ENCODE data around the gene UTP25.
"Not testable (repeated sequence)": the region's sequence is repeated elsewhere in the genome, so short reads cannot be mapped to it uniquely, and the experiment has no call there.

Gene UTP25, protein sequence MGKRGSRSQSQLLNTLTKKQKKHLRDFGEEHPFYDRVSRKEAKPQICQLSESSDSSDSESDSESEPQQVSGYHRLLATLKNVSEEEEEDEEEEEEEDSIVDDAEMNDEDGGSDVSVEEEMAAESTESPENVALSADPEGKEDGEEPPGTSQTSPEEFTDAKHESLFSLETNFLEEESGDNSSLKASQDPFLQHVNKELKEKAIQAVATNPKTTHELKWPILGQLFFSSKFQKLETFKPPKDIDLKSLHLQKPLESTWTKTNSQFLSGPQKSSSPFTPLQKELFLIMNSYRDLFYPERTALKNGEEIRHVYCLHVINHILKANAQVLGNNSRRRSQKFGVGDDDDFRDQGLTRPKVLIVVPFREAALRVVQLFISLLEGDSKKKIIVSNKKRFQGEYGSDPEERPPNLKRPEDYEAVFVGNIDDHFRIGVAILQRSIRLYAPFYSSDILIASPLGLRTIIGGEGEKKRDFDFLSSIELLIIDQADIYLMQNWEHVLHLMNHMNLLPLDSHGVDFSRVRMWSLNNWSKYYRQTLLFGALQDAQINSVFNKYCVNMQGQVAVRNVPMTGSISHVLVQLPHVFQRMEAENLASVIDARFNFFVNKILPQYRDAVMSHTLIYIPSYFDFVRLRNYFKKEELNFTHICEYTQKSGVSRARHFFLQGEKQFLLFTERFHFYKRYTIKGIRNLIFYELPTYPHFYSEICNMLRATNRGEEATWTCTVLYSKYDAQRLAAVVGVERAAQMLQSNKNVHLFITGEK

DNA sequence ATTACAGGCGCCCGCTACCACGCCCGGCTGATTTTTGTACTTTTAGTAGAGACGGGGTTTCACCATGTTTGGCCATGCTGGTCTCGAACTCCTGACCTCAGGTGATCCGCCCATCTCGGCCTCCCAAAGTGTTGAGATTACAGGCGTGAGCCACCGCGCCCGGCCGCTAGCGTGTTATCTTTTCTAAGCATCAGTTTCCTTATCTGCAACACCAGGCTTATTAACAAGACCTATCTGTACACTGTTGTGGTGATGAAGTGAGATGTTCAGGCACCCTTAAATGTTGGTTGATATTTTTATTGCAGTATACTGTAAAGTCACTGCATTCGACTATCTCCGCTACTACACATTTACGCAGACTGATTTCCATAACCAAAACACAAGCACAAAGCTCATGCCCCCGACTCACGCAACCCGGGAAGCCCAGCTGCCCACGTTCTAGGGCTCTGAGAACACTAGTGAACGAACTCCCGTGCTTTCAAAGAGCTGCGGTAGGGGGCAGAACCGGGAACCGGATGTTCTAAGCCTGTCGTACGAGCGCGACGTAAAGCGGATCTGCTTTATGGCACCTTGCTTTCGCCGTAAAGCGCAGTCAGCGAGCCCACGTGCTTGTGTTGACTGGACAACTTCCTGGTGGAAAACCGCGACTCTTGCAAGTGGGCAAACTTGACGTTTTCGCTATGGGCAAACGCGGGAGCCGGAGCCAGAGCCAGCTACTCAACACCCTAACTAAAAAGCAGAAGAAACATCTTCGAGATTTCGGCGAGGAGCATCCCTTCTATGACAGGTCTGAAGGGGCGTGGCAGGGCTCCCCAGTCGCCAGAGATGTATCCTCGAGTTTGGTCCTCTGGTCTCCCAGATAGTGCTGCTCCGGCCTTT, at the start of gene UTP25:
TSS of gene UTP25 (plus strand) at position 589 of the 879 bp plus-strand sequence. CDS start at position 681, 92 bp downstream.
- peak; percentile 91 for DNase-seq

DNA sequence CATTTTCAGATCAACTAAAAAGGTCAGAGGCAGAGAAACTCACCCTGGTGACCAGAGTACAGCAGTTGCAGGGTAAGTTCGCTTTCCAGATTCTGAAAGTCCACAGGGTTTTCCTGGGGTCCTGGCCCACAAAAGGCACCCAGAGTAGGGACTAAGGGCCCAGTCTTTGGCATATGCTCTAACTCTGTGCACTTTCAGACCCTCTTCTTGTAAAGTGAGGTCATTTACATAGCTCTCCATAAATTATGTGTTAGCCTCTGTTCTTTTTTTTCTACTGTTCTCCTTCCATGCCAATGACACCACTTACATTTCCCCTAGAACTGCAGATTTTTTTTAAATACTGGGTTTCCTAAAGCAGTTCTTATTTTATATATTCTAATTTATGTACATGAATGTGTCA, 49.7 kb upstream of the UTP25 start:
- DNase-seq: no peak

DNA sequence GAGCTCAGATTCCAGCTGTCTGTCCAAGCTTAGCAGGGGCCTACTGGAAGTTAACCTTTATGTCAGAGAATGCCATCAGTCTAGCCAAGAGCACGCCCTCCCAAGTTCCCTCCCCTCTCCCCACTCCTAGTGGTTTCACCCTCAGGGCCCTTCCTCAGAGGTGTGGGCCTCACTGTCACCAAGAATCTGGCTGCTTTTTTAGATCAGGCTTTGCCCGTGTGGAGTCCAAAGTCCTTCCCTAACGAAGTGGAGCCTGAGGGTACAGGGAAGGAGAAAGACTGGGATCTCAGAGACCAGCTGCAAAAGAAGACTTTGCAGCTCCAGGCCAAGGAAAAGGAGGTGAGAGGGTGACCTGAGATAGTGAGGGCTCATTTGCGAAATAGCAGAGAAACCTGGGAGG, 47.5 kb upstream of the UTP25 start:
- DNase-seq: no peak

DNA sequence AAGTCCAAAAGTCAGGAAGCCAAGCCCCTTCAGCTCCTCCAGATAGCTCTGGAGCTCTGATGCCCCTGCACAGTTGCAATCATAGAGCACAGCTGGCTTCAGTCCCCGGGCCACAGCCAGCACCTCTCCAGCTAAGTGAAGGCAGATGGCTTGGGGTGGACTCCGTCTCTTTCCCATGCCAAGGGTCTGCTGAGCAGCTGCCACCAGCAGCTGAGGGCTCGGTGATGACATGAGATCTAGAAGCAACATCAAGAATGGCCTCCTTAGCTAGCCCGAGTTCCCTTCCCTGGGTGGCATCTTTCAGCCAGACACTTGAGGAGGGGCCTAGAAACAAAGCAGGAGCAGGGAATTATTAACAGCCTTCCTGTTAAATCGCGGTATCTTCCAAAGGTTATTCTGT, 44.4 kb upstream of the UTP25 start:
- no peak for DNase-seq

DNA sequence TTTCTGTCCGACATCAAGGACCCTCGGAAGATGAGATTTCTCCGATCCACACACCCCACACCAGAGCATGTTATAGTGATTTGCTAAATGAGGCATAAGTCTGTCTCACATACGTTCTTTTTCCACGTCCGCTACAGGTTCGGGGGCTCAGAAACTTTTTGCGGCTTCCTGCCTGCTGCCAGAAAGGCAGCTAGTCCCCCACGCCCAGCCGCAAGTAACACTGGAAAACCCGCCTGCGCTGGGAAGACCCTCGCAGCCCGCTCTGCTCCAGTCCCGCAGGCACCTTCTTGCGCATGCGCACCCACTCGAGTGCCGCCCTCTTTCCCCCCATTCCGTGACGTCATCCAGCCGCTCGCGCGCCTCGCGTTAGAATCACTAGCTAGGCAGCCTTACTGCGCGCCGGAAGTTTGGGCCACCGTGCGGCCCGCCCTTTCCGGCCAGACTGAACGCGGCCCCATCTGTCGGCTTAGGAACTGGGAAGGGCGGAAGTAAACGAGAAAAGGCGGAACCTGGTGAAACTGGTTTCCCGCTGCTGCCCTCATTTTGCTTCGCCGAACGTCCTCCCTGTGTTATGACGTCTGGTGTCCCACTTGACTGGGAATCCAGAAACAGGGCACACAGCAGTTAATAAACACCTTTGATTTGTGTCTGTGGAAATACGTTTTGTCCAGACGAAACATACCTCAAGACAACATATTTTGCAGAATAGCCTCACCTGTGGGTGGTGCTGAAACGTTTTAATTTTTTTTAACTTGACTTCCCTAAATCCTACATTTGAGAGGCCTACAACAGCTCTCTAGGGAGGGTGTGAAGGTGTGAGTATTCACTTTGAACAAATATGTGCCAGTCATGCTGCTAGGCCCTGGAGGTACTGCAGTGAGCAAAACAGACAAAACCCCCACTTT, 43.3 kb upstream of the UTP25 start, which contains the start of gene C1orf74:
TSS of gene C1orf74 (minus strand) at position 295 of the 905 bp plus-strand sequence. CDS start 925 bp downstream, outside the sequence.
- DNase-seq: peak; percentile 99

DNA sequence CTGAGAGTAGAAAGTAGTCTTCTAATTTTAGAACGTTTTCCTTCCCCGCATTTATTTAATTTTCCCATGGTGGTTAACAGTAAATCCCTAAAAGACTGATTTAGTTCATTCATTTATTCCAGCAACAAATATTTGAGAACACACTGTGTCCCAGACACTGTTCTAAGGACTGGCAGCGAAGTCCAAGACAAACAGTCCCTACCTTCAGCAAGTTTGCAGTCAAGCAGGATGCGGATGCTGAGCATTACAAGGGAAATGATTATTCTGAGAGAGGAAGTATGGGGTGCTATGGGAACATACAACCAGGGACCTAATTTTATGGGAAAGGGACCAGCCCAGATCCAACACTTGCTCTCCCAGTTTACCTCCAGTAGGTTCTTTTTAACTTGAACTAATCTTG, 42.2 kb upstream of the UTP25 start:
- DNase-seq: no peak

DNA sequence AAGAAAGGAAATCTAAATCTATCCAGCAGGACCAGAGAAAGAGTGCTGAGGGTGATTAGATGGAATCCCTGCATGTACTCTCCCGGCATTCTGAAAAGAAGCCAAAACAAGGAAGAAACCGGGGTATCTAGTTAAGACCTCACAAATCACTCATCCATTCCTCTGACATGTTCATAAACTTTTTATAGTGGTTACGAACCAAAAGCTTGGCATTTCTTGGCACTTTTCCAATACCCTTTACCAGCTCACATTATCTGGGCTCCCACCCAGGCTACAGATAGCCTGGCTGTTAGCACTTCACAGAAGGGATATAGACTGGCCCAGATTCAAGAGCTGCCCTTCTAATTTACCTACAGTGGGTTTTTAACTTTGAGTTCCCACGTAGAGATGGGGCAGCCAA, 41.6 kb upstream of the UTP25 start:
- DNase-seq: no peak

DNA sequence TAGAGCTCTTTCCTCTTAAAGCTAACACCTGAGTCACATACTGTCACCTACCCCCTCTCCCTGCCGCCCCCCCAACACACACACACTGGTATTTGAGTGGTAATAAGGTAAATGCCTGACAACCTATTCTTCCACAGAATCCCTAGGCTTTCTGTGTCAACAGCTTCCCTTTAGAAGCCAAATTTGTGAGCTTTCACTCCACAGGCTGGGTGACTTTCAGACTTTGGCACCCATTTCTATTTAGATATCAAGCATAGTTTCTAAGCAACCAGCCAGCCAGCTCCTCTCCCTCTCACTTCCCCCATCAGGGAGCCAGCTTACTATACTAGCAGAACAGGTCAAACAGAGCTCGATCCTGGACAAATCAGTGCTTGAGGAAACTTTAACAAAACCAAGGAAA, 40.2 kb upstream of the UTP25 start:
- DNase-seq: no peak

DNA sequence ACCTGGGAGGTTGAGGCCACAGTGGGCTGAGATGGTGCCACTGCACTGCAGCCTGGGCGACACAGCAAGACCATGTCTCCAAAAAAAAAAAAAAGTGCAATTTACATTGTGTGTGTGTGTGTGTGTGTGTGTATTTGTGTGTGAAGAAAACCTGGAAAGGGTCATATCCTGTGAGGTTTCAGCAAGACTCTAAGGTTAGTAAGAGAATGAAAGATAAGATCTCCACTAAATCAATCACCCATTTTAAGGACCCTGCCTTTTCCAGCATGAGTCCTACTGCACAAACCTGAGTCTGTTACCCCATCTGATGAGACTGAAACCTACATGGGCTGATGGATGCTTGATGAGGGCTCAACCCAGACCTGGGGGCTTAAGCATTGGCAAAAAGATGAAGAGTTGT, 38.5 kb upstream of the UTP25 start:
- DNase-seq: no peak

DNA sequence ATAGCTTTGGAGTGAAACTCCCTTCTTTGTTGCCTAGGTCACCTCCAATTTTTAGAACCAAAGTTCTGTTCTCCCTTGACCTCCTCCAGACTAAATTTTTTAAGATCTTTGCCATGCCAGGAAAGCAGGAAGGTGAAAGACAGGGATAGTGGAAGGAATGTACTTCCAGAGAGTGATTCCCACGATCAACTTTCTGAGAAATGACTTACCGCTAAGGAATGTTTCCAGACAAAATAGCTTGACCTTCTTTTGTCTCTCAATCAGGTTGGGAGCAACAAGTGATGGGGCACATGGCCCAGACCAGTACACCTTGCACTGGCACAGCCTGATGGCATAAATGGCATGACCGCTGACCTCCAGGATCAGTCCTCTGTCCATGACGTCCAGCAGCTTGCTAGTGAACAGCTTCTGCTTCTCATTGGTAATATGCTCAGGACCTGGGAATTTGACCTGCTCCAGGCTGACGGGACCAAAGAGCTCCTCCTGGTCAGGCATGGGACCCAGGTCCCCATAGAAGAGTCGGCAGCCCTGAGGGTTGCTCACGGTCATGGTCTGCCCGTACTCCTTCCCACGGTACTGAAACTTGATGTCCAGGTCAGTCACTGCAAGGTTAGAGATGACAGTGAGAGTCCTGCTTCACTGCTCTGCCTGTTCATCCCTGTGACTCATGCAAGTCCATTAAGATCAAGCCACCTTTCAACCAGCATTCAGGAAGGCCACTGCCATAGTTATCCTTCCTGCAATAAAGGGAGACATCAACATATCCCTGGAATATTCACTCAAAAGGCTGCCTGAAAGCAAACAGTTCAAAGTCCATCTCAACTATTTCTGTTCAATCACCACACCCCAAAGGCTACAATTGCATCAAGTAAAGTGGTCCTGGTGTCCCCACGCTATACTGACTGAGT, 37.2 kb upstream of the UTP25 start:
- no peak for DNase-seq

DNA sequence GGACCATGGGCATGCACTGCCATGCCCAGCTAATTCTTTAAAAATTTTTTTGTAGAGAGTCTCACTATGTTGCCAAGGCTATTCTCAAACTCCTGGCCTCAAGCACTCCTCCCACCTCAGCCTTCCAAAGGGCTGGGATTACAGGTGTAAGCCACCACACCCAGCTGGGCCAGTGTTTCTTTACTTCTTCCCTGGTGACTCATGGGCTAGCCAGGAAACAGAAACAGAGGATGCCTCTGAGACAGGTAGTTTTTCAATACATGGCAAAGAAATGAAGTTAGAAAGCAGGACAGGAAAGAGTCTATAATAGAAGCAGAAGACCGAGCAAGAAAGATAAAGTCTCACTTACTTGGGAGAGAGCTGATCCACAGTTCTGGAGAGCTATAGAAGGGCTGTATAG, 35.9 kb upstream of the UTP25 start:
- no peak for DNase-seq

DNA sequence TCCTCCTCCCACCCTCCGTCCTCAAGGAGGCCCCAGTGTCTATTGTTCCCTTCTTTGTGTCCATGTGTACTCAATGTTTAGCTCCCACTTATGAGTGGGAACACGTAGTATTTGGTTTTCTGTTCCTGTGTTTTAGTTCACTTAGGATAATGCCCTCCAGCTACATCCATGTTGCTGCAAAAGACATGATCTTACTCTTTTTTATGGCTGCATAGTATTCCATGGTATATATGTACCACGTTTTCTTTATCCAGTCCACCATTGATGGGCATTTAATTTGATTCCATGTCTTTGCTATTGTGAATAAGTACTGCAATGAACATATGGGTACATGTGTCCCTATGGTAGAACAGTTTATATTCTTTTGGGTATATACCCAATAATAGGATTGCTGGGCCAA, 34.1 kb upstream of the UTP25 start:
- DNase-seq: not testable (repeated sequence)

DNA sequence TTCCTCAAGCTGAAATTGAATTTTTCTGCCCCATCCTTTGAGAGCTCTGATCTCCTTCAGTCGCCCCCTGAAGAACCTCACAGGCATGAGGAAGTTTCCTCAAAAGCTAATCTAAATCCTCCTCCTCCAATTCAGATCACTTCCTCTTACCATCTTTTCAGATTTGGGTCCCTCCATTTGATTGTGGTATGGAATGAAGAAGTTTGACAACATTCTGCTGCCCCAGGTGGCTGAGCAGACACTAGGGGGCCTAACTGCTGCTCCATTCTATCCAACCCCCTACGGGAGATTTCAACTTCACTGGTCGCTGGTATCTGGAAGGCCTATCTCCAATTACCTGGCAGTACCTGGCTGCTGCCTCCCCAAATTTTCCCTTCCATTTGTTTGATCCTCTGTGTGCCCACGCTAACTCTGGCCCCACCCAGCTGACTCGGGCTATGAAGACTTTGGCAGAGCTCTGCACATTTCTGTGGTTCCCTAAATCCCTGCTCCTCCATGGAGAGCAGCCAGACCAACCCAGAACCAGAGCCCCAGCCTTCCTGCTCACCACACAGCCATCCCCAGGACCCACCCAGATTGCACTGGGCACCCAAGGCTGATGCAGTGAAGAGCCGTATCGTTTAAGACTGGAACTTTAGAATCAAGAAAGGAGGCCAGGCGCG, 29.7 kb upstream of the UTP25 start:
- DNase-seq: no peak

DNA sequence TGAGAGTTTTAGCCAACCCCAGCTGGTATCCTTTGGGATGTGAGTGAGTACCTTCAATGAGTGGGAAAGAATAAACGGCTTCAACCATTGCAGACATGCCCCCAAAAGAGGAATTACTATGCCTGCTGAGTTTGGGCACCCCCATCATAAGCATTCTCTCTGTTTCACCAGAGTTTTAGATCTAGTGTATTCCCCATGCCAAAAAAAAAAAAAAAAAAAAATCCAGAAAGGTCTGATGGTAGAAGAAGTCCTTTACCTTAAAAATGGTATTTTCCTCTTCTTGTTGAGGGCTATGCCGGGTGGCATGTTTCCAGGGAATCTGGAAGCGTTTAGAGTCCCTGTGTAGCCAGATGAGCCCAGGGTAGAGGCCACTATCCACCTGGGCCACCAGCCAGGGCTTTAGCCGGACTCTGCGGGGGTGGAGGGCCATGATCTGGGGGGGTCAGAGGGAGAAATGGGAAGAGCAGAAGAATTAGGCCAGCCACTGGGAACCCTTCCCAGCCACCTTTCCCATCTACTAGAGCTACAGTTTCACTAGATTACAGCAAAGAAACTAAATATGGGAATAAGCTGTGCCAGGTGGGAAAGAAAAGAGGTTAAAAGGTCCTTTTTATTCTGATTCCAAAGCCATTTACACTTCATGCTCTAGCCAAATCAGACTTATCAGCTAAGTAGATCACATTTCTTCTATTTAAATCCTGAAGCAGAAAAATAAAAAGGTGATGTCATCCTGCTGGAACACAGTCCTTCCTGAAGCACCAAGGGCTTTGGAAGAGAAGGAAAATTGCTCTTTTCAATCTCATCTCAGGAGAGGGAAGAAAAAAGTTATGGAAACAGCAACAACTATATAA, 26.6 kb upstream of the UTP25 start:
- DNase-seq: no peak

DNA sequence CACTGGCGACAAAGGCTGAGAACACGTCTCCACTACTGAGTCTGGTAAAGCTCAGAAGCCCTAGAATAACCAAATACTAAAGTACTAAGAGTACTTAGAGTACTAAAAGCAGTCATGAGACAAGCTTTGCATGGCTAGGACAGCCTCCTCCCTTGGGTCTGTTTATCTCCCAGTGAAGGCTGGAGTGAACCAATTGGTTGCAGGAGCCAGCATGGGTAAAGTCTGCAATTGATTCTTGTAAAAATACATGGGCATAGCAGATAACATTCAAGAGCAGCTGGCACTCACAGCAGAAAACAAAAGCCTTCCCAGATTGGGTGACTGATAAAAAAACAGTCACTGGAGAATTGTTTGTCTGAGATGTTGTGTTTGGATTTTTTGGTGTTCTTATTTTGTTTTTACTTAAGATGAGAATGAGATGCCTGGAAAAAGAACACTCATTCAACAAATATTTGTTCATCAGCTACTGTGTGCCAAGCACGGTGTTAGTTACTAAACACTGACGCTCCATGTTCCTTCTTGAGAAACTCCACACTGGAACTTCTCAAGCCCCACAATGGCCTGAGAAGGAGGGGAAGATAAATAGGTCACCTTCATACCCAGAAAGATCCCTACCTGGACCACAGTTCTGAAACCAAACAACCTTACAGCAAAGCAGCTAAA, 25.5 kb upstream of the UTP25 start:
- no peak for DNase-seq

DNA sequence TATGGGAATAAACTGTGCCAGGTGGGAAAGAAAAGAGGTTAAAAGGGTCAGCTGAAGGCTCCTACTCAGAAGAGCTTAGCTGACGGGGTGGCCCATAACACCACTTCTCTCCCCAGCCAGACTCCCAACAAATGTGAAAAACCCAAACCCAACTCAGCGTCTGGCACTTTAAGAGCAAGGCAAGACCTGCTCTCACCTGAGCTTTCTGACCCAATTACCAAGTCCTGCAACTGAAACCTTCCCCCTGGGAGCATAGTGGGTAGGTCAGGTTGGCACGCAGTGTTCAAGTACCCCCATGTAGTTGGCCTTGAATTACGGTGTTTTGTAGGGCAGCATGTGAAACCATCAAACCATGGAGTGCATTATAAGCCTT, 25.0 kb upstream of the UTP25 start:
- no peak for DNase-seq

DNA sequence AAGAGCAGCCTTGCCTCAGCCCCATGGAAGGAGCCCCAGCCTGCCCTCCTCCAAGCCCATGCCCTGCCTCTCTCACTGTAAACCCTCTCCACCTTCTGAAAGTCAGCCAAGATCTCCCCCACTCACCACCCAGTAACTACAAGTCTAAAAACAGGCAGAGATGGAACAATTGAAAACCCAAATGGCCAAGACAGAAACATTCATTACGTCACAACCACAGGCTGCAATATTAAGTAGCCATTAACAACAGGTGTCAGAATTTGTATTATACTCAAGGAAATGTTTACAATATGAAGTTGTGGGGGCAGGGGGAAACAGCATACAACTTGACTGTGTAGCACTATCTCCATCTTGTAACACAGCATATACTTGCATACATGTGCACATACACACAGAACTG, 24.2 kb upstream of the UTP25 start:
- no peak for DNase-seq

DNA sequence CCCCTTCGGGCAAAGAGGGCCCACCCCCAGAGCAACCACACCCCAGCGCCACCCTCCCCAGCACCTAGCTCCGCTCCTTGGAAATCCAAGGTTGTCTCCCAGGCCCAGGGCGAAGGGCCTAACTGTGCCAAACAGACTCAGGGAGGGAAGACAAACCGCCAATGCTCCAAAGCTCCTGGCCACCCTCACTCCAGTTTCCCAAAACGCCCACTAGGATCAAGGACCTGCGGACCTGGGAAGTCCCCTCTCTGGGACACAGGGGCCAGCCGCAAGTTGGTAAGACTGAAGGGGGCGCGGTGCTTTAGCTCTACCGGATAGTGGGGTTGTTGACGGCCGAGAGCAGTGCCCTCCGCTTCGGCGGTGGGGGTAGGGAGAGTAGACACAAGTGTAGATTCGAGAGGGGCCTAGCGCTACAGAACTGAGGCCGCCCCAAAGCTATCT, 22.4 kb upstream of the UTP25 start:
- no peak for DNase-seq

All from NCI-H1048 (cell line).